Glutamatergic neuron (in vitro differentiated cells): ENCODE measurements around the gene EIF2A. TPM values are rescaled to one million over a fixed set of nuclear protein-coding genes. Genes with fewer than 3 reads are reported as not detected.
"Not testable (repeated sequence)": the region's sequence is repeated elsewhere in the genome, so short reads cannot be mapped to it uniquely, and the experiment has no call there.

Experiments used
- DNase-seq: peaks from one replicate; pipeline ENCODE4 v3.0.0; 2022
- H3K27ac Mint-ChIP-seq: one replicate; pipeline ENCODE4 v1.8.0; 2020; ENCODE audit warnings: mild to moderate bottlenecking, mixed read lengths, inconsistent platforms; ENCODE audit not compliant: unreplicated experiment
- H3K27me3 Mint-ChIP-seq: one replicate; pipeline ENCODE4 v1.8.0; 2020; ENCODE audit warnings: mild to moderate bottlenecking, moderate library complexity, mixed read lengths, inconsistent platforms; ENCODE audit not compliant: unreplicated experiment
- H3K36me3 Mint-ChIP-seq: one replicate; pipeline ENCODE4 v1.8.0; 2020; ENCODE audit warnings: mild to moderate bottlenecking, mixed read lengths, inconsistent platforms; ENCODE audit not compliant: unreplicated experiment
- H3K4me1 Mint-ChIP-seq: one replicate; pipeline ENCODE4 v1.8.0; 2020; ENCODE audit warnings: mild to moderate bottlenecking, low read depth, mixed read lengths, inconsistent platforms; ENCODE audit not compliant: unreplicated experiment
- H3K4me3 Mint-ChIP-seq: one replicate; pipeline ENCODE4 v1.8.0; 2020; ENCODE audit warnings: mild to moderate bottlenecking, mixed read lengths, inconsistent platforms; ENCODE audit not compliant: unreplicated experiment
- H3K9me3 Mint-ChIP-seq: one replicate; pipeline ENCODE4 v1.8.0; 2020; ENCODE audit warnings: mild to moderate bottlenecking, moderate library complexity, mixed read lengths, inconsistent platforms; ENCODE audit not compliant: unreplicated experiment
- long read RNA-seq: library from polyadenylated mRNA; unstranded; transcript quantifications from one replicate; pipeline ENCODE4 v2.0.0, GENCODE V29; 2020; ENCODE audit not compliant: unreplicated experiment
- total RNA-seq: library from RNA; stranded (reverse); fragmentation: NEBNext Ultra II Directional; extraction: Animal tissue kit (Norgen Biotek cat#: 25700); gene quantifications from one replicate; pipeline ENCODE4 v1.2.1, GENCODE V29; 2021; ENCODE audit not compliant: unreplicated experiment
- TF ChIP-seq, protein P1 (sequence below): fragments of 200-600 bp; sonication (generic); IDR thresholded peaks from one replicate; pipeline ENCODE4 v1.5.0; 2021; ENCODE audit not compliant: partially characterized antibody, unreplicated experiment

Gene EIF2A
- total RNA-seq: 72.3 TPM
- long read RNA-seq, transcript EIF2A-203 (14 exons, 2,198 nt): major isoform, 49 of 59 reads
- long read RNA-seq, partial matches to known transcripts: 3 of 59 reads
- long read RNA-seq, other reads (novel, unspliced or antisense): 5 of 59 reads

DNA sequence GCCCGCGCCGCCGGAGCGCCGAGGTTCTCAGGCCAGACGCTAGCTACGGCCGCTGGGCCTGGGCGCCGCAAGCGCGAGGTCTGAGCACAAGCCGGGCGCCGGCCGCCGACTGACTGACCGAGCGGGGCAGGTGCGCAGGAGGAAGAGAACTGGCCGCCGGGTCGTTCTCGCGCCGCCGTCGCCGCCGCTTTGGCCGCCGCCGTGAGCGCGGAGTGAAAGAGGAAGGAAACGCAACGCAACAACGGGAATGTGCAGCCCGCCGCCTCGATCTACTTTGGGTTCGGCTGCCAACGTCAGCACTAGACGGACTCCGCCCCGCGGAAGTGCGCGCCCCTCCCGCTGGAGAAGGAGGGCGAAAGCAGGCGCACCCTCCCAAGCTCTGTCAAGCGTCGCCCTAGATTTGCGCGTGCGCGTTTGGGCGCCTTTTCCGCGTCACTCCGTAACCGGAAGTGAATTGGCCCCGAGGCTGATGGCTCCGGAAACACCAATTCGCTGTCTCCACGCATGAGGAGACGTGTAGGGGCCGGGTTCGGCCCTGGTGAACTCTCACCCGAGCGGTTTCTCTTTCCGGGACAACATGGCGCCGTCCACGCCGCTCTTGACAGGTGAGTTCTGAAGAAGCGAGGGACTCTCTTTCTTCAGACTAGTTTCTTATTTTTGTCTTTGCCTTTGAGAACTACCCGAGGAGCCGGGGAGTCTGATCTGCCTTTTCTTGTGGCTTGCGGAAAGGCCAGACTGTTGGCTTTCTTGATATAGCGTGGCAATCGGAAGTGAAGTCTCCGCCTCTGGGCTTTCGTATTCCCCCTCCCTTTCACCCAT is at the start of gene EIF2A, which contains the start of gene SERP1:
Gene EIF2A, plus strand, starts transcription at position 562 of the 819 bp plus-strand sequence. Its CDS starts 16 bp downstream, at position 578.
Gene SERP1, minus strand, starts transcription at position 271 of the 819 bp plus-strand sequence. CDS start 361 bp downstream, outside the sequence.
- Mint-ChIP-seq H3K4me1 (peaks cover 14% of the 10 kb centered on the region), H3K36me3 (no peaks in the 10 kb centered on the region), H3K27ac (peak within 1 kb of the TSS; percentile 97), H3K4me3 (peak within 1 kb of the TSS; percentile 94), H3K27me3 (peaks cover 2% of the 10 kb centered on the region), H3K9me3 (peaks cover 11% of the 10 kb centered on the region)
- DNase-seq: peak; percentile 99
- TF ChIP-seq, protein P1, sequence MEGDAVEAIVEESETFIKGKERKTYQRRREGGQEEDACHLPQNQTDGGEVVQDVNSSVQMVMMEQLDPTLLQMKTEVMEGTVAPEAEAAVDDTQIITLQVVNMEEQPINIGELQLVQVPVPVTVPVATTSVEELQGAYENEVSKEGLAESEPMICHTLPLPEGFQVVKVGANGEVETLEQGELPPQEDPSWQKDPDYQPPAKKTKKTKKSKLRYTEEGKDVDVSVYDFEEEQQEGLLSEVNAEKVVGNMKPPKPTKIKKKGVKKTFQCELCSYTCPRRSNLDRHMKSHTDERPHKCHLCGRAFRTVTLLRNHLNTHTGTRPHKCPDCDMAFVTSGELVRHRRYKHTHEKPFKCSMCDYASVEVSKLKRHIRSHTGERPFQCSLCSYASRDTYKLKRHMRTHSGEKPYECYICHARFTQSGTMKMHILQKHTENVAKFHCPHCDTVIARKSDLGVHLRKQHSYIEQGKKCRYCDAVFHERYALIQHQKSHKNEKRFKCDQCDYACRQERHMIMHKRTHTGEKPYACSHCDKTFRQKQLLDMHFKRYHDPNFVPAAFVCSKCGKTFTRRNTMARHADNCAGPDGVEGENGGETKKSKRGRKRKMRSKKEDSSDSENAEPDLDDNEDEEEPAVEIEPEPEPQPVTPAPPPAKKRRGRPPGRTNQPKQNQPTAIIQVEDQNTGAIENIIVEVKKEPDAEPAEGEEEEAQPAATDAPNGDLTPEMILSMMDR: no peak

DNA sequence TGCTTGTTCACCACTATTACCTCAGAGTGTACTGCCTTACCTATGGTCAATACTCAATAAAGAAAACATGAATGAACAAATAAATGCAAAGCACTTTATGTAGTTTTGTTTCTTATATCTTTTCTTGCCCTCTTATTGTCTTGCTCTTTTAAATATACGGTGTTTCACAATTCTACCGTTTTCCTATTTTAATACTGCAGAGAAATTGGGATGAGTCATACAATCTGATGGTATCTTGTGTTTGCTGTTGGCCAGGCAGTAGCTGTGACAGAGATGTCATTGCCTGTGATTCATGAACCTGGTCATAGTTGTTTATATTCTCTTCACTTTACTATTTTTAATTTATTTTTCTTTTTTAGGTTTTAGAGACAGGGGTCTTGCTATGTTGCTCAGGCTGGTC is 48.6 kb upstream of the EIF2A start:
- no peak overlapping the region for H3K27ac Mint-ChIP-seq
- H3K27me3 Mint-ChIP-seq: no peaks in the 10 kb centered on the region
- H3K36me3 Mint-ChIP-seq: peaks cover 12% of the 10 kb centered on the region
- no peak for DNase-seq
- TF ChIP-seq, protein P1: no peak
- no peak overlapping the region for H3K4me3 Mint-ChIP-seq
- peaks cover 9% of the 10 kb centered on the region for H3K9me3 Mint-ChIP-seq
- H3K4me1 Mint-ChIP-seq: no peaks in the 10 kb centered on the region

DNA sequence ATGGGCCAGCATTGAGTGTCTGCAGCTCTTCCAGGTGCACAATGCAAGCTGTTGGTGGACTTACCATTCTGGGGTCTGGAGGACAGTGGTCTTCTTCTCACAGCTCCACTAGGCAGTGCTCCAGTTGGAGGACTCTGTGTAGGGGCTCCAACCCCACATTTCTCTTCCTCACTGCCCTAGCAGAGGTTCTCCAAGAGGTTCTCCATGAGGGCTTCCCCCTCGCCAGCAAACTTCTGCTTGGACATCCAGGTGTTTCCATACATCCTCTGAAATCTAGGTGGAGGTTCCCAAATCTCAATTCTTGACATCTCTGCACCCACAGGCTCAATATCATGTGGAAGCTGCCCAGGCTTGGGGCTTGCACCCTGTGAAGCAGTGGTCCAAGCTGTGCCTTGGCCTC is 45.6 kb upstream of the EIF2A start:
- not testable (repeated sequence) for H3K27me3 Mint-ChIP-seq, H3K4me1 Mint-ChIP-seq, H3K9me3 Mint-ChIP-seq, DNase-seq, H3K4me3 Mint-ChIP-seq, H3K27ac Mint-ChIP-seq
- H3K36me3 Mint-ChIP-seq: peaks cover 12% of the 10 kb centered on the region

DNA sequence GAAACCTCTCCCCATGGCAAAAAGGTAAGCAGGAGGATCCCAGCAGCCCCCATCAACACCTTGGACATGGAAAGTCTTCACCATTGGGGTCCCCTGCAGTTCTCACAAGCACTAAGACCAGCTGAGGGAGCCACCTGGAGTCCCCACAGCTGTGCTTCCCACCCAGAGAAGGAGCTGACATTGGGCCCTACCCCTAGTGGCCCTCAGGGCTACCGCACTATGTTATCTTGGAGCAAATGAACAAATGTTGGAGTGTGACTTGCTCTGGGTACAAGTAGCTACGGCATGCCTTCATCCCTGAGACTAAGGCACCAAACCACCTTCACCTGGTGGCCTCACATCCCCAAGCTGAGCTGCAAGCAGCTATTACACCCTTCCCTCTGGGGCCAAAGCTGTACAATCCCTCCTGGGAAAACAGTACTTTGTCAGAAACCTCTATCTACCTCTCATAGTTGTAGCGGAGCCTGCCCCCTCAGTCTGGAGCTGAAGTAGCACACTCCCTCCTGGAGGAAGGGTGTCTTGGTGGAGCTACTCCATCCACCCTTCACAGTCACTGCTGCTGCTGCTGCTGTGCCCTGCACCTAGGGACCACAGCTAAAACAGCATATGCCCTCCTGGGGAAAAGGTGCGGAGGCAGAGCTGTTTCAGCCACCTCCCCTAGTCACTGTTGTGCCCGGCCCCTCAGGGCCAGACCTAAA is 43.0 kb upstream of the EIF2A start:
- Mint-ChIP-seq H3K4me1 (no peaks in the 10 kb centered on the region), H3K36me3 (peaks cover 12% of the 10 kb centered on the region), H3K4me3 (no peak overlapping the region), H3K27ac (no peak overlapping the region), H3K27me3 (no peaks in the 10 kb centered on the region), H3K9me3 (peaks cover 9% of the 10 kb centered on the region)
- TF ChIP-seq, protein P1: no peak
- DNase-seq: no peak

DNA sequence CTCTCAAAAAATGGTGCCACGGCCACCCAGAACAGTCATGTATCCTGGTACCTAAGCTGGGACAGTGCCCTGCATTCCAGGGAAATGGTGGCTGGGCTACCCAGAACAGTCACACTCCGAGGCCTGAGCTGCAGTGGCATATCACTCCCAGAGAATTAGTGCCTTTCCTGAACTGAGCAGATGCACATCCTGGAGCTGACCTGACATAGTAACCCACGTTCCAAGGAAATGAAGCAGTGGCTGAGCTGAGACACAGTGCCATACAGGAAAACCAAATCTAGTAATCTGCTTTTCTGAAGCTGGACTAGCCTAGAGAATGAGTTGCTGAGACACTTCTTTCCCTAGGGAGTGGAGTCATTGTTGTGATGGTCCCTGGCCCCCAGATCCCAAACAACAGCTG is 42.1 kb upstream of the EIF2A start:
- Mint-ChIP-seq H3K27ac (no peak overlapping the region), H3K4me3 (no peak overlapping the region), H3K9me3 (peaks cover 9% of the 10 kb centered on the region), H3K4me1 (no peaks in the 10 kb centered on the region), H3K27me3 (no peaks in the 10 kb centered on the region), H3K36me3 (peaks cover 8% of the 10 kb centered on the region)
- no peak for DNase-seq
- TF ChIP-seq, protein P1: no peak
